SK-N-SH (cell line): ENCODE measurements around the gene RIC3.

Source experiments
- CTCF ChIP-seq: fragments of 200-600 bp; sonication (generic); IDR thresholded peaks from 2 replicates; pipeline ENCODE4 v1.6.1; 2017; ENCODE audit warnings: antibody characterized with exemption, mild to moderate bottlenecking, moderate library complexity
- ELF1 ChIP-seq: IDR thresholded peaks from 2 replicates; pipeline ENCODE4 v1.4.0; 2012
- EP300 ChIP-seq, 2 experiments: IDR thresholded peaks; 2 replicates each; pipeline versions ENCODE4 v1.4.0 to v1.6.1; 2012; ENCODE audit warnings: borderline replicate concordance in 1 of 2, low read depth in 1 of 2, low read length in 1 of 2
- EZH2phosphoT487 ChIP-seq: fragments of 200-600 bp; sonication (generic); IDR thresholded peaks from 2 replicates; pipeline ENCODE4 v1.6.1; 2017; ENCODE audit warnings: low read depth, mixed run types, mild to moderate bottlenecking, antibody characterized with exemption, moderate library complexity, borderline replicate concordance
- GABPA ChIP-seq: IDR thresholded peaks from 2 replicates; pipeline ENCODE4 v1.4.0; 2012; ENCODE audit warnings: low read depth, mild to moderate bottlenecking
- NFIC ChIP-seq: IDR thresholded peaks from 2 replicates; pipeline ENCODE4 v1.4.0; 2012; ENCODE audit warnings: borderline replicate concordance
- PBX3 ChIP-seq: IDR thresholded peaks from 2 replicates; pipeline ENCODE4; 2012
- REST ChIP-seq: IDR thresholded peaks from 2 replicates; pipeline ENCODE4 v1.6.1; 2012; ENCODE audit warnings: mild to moderate bottlenecking, low read depth, low read length, moderate library complexity
- SIN3A ChIP-seq: IDR thresholded peaks from 2 replicates; pipeline ENCODE4 v1.6.1; 2012; ENCODE audit warnings: low read depth, mild to moderate bottlenecking, low read length, moderate library complexity, borderline replicate concordance
- YY1 ChIP-seq: IDR thresholded peaks from 2 replicates; pipeline ENCODE4 v1.4.0; 2012; ENCODE audit warnings: low read depth, mild to moderate bottlenecking

GRCh38 chr11:8205566-8205965 lies 36.7 kb upstream of the RIC3 start:
- TF ChIP-seq NFIC (no peak), CTCF (no peak), ELF1 (no peak), REST (no peak), EP300 (IDR thresholded peaks at IDR 0.05; ENCODE audit: borderline replicate concordance in 1 of 2, low read depth in 1 of 2, low read length in 1 of 2) (no peak), GABPA (no peak), YY1 (no peak), PBX3 (no peak), SIN3A (no peak), EZH2phosphoT487 (no peak)
